Stimulated activated CD4-positive, alpha-beta T cell treated with anti-CD3 and anti-CD28 coated beads, TNF-alpha, amount 100 ng/mL, for 1 hour (primary cell): Measurements from ENCODE around the gene INO80D.
"Not testable (repeated sequence)": the region's sequence is repeated elsewhere in the genome, so short reads cannot be mapped to it uniquely, and the experiment has no call there.

Experiments used
- DNase-seq, 3 donors: peaks; one replicate each; pipeline ENCODE4 v3.0.0-alpha.2; 2020; ENCODE audit warnings: low read depth in 3 of 3, low spot score in 1 of 3

Gene INO80D

GRCh38 chr2:206033452-206033851 lies 52.5 kb downstream of the INO80D start:
- not testable (repeated sequence) for DNase-seq

GRCh38 chr2:206031950-206032567 lies 53.9 kb downstream of the INO80D start:
- DNase-seq: no peak

GRCh38 chr2:206031162-206031784 lies 54.7 kb downstream of the INO80D start:
- DNase-seq: no peak

- no peak for DNase-seq
Measured at GRCh38 chr2:206028101-206028500, 57.9 kb downstream of the INO80D start.

- no peak for DNase-seq
Measured at GRCh38 chr2:206023183-206023582, 62.8 kb downstream of the INO80D start.

GRCh38 chr2:206020171-206020570 lies 65.8 kb downstream of the INO80D start:
- no peak for DNase-seq

GRCh38 chr2:206015746-206016145 lies 70.2 kb downstream of the INO80D start:
- DNase-seq: not testable (repeated sequence)

GRCh38 chr2:206011795-206012194 lies 74.2 kb downstream of the INO80D start:
- DNase-seq: no peak

- DNase-seq: no peak
Measured at GRCh38 chr2:206011018-206011614, 74.9 kb downstream of the INO80D start.

GRCh38 chr2:206004004-206004693 lies 81.8 kb downstream of the INO80D start:
- DNase-seq: no peak

GRCh38 chr2:206002440-206002839 lies 83.5 kb downstream of the INO80D start:
- no peak for DNase-seq

- DNase-seq: no peak
Measured at GRCh38 chr2:206001912-206002311, 84.1 kb downstream of the INO80D start.

GRCh38 chr2:206000776-206001175 lies 85.2 kb downstream of the INO80D start:
- no peak for DNase-seq

GRCh38 chr2:205998583-205998982 lies 87.4 kb downstream of the INO80D start:
- no peak for DNase-seq

- no peak for DNase-seq
Measured at GRCh38 chr2:205996161-205996560, 89.8 kb downstream of the INO80D start.

GRCh38 chr2:205995260-205995659 lies 90.7 kb downstream of the INO80D start:
- no peak for DNase-seq

GRCh38 chr2:205994344-205994743 lies 91.6 kb downstream of the INO80D start:
- DNase-seq: no peak

GRCh38 chr2:205990104-205990503 lies 95.9 kb downstream of the INO80D start:
- DNase-seq: no peak

GRCh38 chr2:205989271-205990071 lies 96.5 kb downstream of the INO80D start:
- no peak for DNase-seq

GRCh38 chr2:205988681-205989080 lies 97.3 kb downstream of the INO80D start:
- DNase-seq: not testable (repeated sequence)

- DNase-seq: no peak
Measured at GRCh38 chr2:205988274-205988673, 97.7 kb downstream of the INO80D start.
